ENCODE results near the gene CDKN2AIP.
A peak's percentile ranks its signal among the peaks of the same experiment; 100 is the strongest.

CDKN2AIP gene

DNA sequence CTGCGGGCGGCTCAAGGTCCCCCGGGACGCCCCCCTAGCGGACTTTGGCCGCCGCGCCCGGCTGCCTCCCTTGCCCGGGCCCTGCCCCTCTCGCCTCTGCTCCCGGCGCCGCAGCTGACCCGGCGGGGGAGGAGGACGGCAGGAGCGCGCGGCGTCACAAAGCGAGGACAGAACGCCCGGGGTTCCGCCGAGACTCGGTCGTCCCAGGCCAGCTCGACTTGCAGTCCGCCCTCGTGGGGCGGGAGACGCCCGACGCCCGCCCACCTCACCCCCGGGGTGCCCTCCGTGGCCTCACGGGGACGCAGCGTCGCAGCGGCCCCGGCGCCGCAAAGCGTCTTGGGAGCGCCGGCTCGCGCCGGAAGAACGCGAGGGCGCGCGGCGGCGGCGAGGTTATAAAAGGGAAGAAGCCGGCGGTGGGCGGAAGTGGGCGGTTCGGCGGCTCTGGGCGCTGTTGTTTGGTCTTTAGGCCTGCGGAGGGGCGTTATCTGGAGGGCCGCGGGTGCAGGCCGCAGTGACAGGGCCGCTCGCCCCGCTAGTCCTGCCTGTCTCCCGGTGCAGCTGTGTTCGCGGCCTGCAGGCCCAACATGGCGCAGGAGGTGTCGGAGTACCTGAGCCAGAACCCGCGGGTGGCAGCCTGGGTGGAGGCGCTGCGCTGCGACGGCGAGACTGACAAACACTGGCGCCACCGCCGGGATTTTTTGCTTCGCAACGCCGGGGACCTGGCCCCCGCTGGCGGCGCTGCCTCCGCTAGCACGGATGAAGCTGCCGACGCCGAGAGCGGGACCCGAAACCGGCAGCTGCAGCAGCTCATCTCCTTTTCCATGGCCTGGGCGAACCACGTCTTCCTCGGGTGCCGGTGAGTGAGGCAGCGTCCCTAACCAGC lies at the start of gene CDKN2AIP:
TSS of gene CDKN2AIP (plus strand) at position 423 of the 883 bp plus-strand sequence. CDS start at position 585, 162 bp downstream.
- peak; percentile 77 for DNase-seq

- no peak for DNase-seq
Observed at GRCh38 chr4:183395395-183395794, 49.0 kb upstream of the CDKN2AIP start.

GRCh38 chr4:183396227-183396637 lies 48.2 kb upstream of the CDKN2AIP start:
- no peak for DNase-seq

DNA sequence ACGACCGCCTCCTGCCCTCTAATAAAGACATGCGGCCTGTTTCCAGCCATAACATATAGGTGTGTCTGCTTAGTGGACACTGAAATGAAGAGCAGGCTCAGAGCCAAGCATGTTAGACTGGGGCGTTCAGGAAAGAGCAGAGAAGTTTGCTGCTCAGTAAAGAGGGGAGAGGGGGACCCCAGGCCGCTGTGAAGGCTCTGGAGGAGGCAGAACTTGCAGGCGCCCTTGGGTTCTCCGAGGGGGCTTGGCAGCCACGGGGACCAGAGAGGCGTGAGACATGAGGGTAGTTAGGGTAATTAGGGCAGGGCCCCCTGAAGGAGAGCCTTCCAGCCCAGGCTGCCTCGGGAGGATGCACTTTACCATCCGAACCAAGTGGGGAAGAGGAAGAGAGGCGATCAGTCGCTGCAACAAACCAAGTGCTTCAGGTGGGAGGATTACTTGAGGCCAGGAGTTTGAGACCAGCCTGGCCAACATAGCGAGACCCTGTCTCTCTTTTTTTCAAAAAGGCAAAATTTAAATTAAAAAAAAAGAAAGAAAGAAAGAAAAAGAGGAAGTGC lies 46.6 kb upstream of the CDKN2AIP start:
- no peak for DNase-seq

DNA sequence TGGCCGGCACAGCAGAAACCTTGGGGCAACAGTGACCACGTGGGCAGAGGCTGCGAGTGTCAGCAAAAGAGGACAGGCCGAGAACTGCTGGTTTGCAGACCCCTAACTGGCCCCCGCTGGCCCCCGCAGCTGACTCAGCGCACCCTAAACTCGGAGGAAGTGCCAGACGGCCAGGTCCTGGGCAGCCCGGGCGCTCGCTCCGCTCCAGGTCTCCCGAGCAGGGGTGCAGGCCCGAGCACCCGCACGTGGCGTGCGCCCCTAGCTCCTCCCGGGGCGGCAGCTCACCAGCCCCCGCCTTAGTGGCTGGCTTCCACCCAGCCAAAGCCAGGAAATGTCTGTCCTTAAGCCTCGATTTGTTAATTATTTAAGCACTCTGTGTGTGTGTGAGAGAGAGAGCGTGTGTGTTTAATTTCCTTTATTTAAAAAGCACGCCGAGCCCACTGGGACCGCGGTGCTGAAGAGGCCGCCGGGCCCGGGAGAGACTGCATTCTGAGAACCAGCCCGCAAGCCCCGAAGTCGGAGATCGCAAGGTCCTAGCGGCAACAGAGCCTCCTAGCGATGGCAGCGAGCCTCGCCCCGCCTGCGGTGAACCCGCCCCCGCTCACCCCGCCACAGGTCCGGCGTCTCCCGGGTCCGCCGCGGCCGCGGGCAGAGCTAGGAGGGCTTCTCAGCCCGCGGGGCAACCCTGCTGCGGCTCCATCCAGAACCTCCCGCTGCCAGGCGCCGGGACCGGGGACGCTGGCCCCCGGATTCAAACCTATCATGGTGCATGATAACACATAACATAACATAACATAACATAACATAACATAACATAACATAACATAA lies 45.9 kb upstream of the CDKN2AIP start:
- no peak for DNase-seq

GRCh38 chr4:183399126-183399522 lies 45.3 kb upstream of the CDKN2AIP start:
- no peak for DNase-seq

DNA sequence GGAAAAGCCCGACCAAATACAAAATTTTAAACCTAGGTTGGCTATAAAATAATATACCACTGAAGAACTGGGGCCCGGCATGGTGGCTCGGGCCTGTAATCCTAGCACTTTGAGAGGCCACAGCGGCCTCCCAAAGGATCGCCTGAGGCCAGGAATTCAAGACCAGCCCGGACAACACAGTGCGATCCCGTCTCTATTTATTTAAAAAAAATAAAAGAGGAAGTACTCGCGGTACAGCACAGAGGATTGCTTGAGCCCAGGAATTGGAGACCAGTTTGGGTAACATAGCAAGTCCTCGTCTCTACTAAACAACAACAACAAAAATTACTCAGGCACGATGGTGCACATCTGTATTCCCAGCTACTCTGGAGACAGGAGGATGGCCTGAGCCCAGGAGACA lies 44.8 kb upstream of the CDKN2AIP start:
- no peak for DNase-seq

- no peak for DNase-seq
Observed at GRCh38 chr4:183400035-183400434, 44.4 kb upstream of the CDKN2AIP start.

GRCh38 chr4:183401473-183401872 lies 43.0 kb upstream of the CDKN2AIP start:
- DNase-seq, result no peak

DNA sequence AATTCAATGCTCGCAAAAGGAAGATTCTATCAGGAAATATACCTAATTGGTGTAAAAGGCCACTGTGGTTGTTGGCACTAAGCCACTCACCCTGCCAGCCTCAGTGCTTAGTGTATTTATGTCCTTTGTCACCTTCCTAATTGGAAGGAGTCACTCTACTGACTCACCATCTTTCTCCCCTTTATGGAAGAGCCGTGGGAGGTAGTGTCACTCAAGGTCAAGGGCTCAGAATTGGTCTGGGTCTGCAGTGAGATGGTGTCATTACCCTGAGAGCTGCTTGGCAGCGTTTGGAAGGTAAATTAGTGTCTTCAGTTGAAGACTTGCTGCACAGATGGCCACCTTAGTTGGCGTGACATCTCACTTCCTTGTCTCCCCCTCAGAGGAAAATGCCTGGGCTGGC lies 41.7 kb upstream of the CDKN2AIP start:
- DNase-seq, result no peak

GRCh38 chr4:183403486-183403885 lies 41.0 kb upstream of the CDKN2AIP start:
- no peak for DNase-seq

- DNase-seq, result no peak
Observed at GRCh38 chr4:183403961-183404360, 40.5 kb upstream of the CDKN2AIP start.

GRCh38 chr4:183405303-183405702 lies 39.1 kb upstream of the CDKN2AIP start:
- no peak for DNase-seq

DNA sequence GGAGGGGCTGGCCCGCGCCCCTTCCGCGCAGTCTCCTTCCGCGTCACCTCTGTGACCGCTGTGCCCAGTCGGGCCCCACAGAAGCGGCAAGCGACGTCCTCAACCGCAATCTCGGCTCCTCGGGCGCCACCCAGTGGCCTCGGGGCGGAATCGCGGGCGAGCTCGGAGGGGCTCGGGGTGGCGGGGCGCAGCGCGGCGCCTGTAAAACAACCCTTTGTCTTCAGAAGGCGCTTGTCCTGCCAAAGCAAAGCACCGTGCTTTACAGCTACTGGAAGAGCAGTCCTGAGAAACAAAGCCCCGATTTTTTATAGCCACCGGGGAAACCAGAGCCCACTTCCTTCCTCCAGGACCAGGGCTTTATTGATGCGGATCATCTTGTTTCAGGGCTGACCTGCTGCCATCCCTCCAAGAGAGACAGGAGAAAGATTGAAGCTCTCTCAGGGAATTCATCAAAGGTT lies 37.3 kb upstream of the CDKN2AIP start:
- no peak for DNase-seq

DNA sequence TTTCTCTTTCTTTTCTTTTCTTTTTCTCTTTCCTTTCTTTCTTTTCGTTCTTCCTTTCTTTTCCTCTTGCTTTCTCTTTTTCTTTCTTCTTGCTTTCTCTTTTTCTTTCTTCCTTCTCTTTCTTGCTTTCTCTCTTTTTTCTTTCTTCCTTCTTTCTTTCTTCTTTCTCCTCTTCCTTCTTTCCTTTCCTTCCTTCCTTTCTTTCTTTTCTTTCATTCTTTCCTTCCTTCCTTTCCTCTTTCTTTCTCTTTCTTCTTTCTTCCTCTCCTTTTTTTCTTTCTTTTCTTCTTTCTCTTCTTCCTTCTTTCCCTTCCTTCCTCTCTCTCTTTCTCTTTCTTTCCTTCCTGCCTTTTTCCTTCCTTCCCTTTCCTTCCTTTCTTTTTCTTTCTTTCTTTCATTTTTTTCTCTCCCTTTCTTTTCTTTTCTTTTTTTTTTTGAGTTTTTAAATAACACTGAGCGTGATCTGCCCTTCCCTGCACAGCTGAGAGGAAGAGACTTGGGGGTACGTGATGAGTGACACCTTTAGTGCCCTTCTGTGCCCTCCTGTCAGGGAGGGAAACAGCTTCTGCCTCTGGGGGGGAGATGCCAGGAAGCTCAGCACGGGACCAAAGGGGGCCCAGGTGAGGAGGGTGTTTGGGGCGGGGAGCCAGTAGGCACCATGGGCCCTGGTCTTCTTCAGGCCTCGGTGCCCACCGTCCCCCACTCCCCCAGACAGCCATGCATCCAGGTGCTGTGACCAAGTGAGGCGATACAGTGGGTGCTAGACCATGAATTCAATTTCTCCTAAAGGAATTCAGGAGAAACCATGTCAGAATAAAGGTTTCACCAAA lies 36.6 kb upstream of the CDKN2AIP start:
- no peak for DNase-seq

GRCh38 chr4:183408796-183409195 lies 35.6 kb upstream of the CDKN2AIP start:
- no peak for DNase-seq

DNA sequence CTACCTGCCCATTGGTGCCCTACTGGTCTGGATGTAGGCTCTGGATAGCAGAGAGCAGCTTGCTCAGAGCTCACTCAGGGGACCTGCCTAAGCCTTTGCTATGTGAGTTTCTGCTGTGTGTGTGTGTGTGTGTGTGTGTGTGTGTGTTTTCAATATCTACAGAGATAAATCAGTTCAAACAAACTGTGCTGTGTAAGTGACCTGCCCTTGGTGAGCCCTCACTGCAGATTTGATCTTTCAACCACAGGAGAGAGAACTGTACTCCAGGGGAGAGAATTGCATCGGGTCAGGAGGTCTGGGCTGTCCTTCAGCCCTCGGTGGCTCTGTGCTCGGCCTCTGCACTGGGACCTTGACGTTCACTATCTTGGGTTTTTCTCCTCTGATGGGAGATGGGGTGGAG lies 35.0 kb upstream of the CDKN2AIP start:
- no peak for DNase-seq

GRCh38 chr4:183409934-183410333 lies 34.5 kb upstream of the CDKN2AIP start:
- no peak for DNase-seq

- no peak for DNase-seq
Observed at GRCh38 chr4:183411291-183411861, 33.1 kb upstream of the CDKN2AIP start.

DNA sequence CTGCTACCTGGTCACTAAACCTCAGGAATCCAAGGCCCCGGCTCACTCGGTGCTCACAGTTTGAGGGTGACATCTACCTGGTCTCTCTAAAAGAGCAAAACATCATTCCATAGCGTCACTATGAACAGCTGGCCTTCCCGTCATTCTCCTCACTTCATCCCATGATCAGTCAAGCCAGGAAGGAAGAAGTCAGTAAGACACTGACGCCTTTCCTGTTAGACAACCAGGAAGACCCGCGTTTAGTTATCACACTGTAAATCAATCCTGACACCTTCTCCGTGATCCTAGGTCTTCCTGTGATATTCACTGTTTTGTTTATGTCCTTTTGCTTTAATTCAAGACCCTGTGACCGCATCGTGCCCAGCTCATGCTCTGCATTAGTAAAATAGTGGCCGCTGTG lies 31.6 kb upstream of the CDKN2AIP start:
- no peak for DNase-seq

DNA sequence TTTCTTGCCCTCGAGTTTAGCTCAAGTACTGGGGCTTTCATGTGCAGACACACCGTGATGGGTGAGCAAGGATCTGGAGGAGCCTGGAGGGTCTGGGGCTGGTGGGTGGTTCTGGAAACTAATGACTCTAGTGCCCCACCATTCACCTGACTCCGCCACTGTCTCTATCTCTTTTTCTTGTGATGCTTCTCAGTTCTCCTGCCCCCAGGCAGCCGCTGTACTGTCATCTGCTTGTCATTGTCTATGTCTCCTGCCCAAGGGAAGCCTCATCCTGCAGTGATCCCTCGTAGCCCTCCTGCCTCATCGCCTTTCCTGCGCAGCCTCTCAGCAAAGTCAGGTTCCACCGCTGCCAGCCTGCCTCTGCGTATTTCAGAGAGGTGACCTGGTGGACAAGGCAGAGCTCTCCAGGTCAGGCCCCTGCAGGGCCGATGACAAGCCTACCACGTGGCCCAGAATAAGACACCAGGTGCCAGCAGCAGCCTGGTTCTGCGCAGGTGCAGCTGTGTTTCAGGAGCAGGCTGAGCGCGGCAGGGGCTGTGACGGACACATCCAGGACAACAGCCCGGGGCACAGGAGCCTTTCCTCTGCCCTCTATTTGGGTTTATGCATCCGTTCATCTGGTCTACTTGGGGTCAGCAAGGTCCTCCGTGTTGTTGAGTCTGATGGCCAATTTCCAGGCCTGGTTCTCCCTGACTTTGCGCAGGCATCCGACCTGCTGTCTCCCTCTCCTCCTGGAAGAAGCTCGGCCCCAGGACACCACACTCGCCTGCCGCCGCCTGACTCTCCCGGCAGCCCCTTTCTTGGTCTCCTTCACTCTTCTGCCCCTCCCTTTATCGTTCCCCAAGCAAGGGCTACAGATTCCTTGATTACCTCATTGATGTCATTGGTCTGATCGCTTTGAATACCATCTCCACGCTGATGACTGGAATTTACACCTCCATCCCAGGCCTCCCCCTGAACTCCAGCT lies 30.9 kb upstream of the CDKN2AIP start:
- no peak for DNase-seq

All from KG1 (cell line).